ENCODE data around the gene RNF151.

RNF151 gene

DNA sequence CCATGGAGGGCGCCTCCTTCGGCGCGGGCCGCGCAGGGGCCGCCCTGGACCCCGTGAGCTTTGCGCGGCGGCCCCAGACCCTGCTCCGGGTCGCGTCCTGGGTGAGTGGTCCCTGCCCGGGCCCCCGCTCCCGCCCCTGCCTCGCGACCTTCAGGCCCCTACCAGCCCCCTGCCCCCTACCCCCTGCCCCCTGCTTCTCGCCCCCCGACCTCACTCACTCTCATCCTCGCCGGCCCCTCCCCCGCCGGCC, 23.4 kb downstream of the RNF151 start:
- TF ChIP-seq EZH2 (IDR thresholded peaks at IDR 0.05) (no peak), POLR2AphosphoS5 (IDR thresholded peaks at IDR 0.05; ENCODE audit: borderline replicate concordance, low read depth, low read length) (no peak), FOXP2 (optimal IDR thresholded peaks at IDR 0.05; ENCODE audit: control extremely low read depth, extremely low read length, insufficient read depth) (no peak)
- H3K27ac ChIP-seq = no peak overlapping the region

DNA sequence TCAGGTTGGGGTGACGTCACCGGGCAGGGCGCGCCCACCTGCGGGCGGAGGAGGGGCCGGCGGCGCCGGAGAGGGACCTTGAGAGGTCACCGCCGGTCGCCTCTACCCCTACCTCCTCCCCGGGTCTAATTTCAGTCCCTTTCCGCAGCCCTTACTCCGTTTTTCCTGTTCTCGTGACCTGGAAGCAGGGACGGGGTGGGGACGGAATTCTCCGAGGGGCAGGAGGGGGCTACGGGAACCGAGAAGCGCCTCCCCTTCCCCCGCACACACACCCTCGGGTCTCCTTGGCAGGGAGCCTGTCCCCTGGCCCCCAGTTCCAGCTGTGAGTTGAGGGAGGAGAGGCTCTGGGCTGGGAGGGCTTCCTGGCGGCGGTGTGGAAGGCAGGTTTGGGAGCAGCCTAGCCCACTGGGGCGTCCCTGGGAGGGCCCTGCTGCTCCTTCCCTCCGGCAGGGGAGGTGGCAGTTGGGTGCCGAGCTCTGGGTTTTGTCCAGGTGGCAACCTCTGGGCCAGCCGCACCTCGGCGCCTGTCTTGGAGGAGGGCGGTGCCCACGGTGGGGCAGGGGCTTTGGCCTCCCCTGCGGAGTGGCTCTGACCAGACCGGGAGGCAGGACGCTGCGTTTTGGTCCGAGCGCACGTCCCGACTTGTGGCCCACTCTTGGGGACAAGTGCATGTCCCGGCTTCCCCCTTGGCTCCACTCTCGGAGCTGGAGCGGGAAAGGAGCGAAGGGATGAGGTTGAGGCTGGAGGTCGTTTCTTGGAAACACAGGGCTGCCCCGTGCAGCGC, 23.9 kb downstream of the RNF151 start:
- peak overlapping the region; percentile 74 for H3K4me3 ChIP-seq
- no peak overlapping the region for H3K27ac ChIP-seq
- TF ChIP-seq FOXP2 (optimal IDR thresholded peaks at IDR 0.05; ENCODE audit: control extremely low read depth, extremely low read length, insufficient read depth) (no peak), POLR2AphosphoS5 (IDR thresholded peaks at IDR 0.05; ENCODE audit: borderline replicate concordance, low read depth, low read length) (no peak), EZH2 (IDR thresholded peaks at IDR 0.05) (no peak)
- no peaks in the 10 kb centered on the region for H3K9me3 ChIP-seq (ENCODE audit: low read depth, low read length)
- H3K9ac ChIP-seq (ENCODE audit: insufficient read length) = no peak overlapping the region
- DNase-seq (ENCODE audit: low read depth, low spot score) = no peak
- H3K36me3 ChIP-seq (ENCODE audit: insufficient read depth, low read length) = no peaks in the 10 kb centered on the region

More for the DNA sequence above, 23.4 kb downstream of the RNF151 start:
- no peak for DNase-seq (ENCODE audit: low read depth, low spot score)
- no peaks in the 10 kb centered on the region for H3K9me3 ChIP-seq (ENCODE audit: low read depth, low read length)
- no peaks in the 10 kb centered on the region for H3K36me3 ChIP-seq (ENCODE audit: insufficient read depth, low read length)
- peak overlapping the region; percentile 74 for H3K4me3 ChIP-seq
- no peak overlapping the region for H3K9ac ChIP-seq (ENCODE audit: insufficient read length)

DNA sequence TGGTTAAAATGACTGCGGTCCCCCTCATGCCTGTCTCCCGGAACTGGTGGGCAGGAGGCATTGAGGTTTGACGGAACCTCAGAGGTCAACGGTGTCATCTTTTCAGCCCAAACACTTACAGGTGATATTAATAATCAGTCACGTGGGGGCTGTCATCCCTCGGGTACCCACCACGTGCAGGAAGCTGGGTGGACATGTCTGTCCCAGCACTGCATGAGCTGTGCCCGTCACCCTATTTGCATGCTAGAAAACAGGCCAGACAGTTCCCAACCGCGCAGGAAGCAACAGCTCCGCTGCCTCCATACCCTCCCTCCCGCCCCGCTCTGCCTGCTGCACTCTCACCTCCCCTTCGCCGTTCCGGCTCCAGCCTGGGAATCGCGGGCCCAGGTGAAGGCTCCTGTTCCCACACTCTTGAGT, 24.5 kb downstream of the RNF151 start:
- no peaks in the 10 kb centered on the region for H3K9me3 ChIP-seq (ENCODE audit: low read depth, low read length)
- H3K27ac ChIP-seq = no peak overlapping the region
- H3K36me3 ChIP-seq (ENCODE audit: insufficient read depth, low read length) = no peaks in the 10 kb centered on the region
- TF ChIP-seq FOXP2 (optimal IDR thresholded peaks at IDR 0.05; ENCODE audit: control extremely low read depth, extremely low read length, insufficient read depth) (no peak), EZH2 (IDR thresholded peaks at IDR 0.05) (no peak), POLR2AphosphoS5 (IDR thresholded peaks at IDR 0.05; ENCODE audit: borderline replicate concordance, low read depth, low read length) (no peak)
- no peak for DNase-seq (ENCODE audit: low read depth, low spot score)
- no peak overlapping the region for H3K9ac ChIP-seq (ENCODE audit: insufficient read length)
- no peak overlapping the region for H3K4me3 ChIP-seq

DNA sequence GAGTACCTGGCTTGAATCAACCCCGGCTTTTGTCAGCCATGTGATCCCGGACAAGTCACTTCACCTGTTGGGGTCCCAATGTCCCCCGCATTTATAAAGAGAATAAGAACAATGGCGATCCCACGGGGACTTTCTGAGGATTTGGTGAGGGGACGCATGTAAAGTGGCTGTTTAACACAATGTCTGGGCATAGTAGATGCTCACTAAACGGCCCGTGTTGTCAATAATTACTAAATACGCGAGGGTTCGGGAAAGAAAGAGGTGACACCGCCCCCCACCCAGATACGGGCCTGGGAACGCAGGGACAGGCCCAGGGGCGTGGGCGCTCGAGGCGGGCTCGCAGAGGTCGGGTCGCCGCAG, 24.9 kb downstream of the RNF151 start:
- Histone ChIP-seq H3K4me3 (0 out of 2 replicates have a peak overlapping the region, but pooled peaks have one; percentile 15), H3K36me3 (ENCODE audit: insufficient read depth, low read length) (peaks cover under 1% of the 10 kb centered on the region; the same call in 1 of the 2 replicates), H3K9me3 (ENCODE audit: low read depth, low read length) (no peaks in the 10 kb centered on the region), H3K27ac (no peak overlapping the region), H3K9ac (ENCODE audit: insufficient read length) (no peak overlapping the region)
- TF ChIP-seq POLR2AphosphoS5 (IDR thresholded peaks at IDR 0.05; ENCODE audit: borderline replicate concordance, low read depth, low read length) = no peak
- DNase-seq (ENCODE audit: low read depth, low spot score) = no peak

DNA sequence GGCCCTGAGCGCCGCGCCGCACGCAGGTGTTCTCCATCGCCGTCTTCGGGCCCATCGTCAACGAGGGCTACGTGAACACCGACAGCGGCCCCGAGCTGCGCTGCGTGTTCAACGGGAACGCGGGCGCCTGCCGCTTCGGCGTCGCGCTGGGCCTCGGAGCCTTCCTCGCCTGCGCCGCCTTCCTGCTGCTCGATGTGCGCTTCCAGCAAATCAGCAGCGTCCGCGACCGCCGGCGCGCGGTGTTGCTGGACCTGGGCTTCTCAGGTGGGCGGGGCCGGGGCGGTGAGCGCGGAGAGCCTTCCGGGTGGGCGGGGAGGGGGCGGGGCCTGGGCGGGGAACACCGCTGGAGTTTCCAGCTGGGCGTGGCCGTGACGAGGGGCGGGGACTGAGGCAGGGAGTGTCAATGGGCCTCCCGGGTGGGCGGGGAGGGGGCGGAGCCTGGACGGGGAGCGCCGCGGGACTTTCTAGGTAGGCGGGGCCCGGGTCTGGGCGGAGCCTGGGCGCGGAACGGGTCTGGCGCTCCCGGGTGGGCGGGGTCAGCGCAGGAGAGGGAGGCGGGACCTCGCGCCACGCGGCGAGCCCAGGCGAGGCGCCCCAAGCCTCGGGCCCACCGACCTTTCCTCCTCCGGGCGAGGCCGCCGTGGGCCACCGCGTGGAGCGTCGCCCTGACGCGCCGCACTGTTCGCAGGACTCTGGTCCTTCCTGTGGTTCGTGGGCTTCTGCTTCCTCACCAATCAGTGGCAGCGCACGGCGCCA, 25.5 kb downstream of the RNF151 start:
- TF ChIP-seq POLR2AphosphoS5 (IDR thresholded peaks at IDR 0.05; ENCODE audit: borderline replicate concordance, low read depth, low read length) (no peak), EZH2 (IDR thresholded peaks at IDR 0.05) (no peak), FOXP2 (optimal IDR thresholded peaks at IDR 0.05; ENCODE audit: control extremely low read depth, extremely low read length, insufficient read depth) (no peak)
- Histone ChIP-seq H3K4me3 (0 out of 2 replicates have a peak overlapping the region, but pooled peaks have one; percentile 15), H3K36me3 (ENCODE audit: insufficient read depth, low read length) (peaks cover 6% of the 10 kb centered on the region; the same call in 1 of the 2 replicates), H3K9me3 (ENCODE audit: low read depth, low read length) (no peaks in the 10 kb centered on the region), H3K9ac (ENCODE audit: insufficient read length) (no peak overlapping the region), H3K27ac (no peak overlapping the region)
- DNase-seq (ENCODE audit: low read depth, low spot score) = peak; percentile 39

- Histone ChIP-seq H3K36me3 (ENCODE audit: insufficient read depth, low read length) (peaks cover 8% of the 10 kb centered on the region; the same call in 1 of the 2 replicates), H3K9ac (ENCODE audit: insufficient read length) (no peak overlapping the region), H3K9me3 (ENCODE audit: low read depth, low read length) (no peaks in the 10 kb centered on the region), H3K27ac (no peak overlapping the region), H3K4me3 (no peak overlapping the region)
- DNase-seq (ENCODE audit: low read depth, low spot score) = no peak
- no peak for TF ChIP-seq POLR2AphosphoS5 (IDR thresholded peaks at IDR 0.05; ENCODE audit: borderline replicate concordance, low read depth, low read length)
- no peak for TF ChIP-seq EZH2 (IDR thresholded peaks at IDR 0.05)
- no peak for TF ChIP-seq FOXP2 (optimal IDR thresholded peaks at IDR 0.05; ENCODE audit: control extremely low read depth, extremely low read length, insufficient read depth)
Observed at GRCh38 chr16:1992704-1993317, 26.2 kb downstream of the RNF151 start.

DNA sequence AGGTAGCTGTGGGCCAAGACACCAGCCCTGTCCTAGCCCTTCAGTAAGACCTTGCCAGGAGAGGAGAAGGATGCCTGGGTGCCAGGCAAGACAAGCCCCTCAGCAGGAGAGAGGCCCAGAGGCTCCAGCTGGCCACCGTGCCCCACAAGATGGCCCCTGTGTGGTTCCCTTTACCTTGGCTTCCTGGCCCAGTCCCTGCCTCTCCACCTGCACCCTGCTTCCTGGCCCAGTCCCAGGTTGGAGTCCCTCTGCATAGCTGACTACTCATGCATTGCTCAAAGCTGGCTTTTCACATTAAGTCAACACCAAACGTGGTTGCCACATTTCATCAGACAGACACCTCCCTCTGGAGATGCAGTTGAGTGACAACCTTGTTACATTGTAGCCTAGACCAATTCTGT, 27.1 kb downstream of the RNF151 start:
- no peak for TF ChIP-seq POLR2AphosphoS5 (IDR thresholded peaks at IDR 0.05; ENCODE audit: borderline replicate concordance, low read depth, low read length)
- TF ChIP-seq FOXP2 (optimal IDR thresholded peaks at IDR 0.05; ENCODE audit: control extremely low read depth, extremely low read length, insufficient read depth) = no peak
- no peak for TF ChIP-seq EZH2 (IDR thresholded peaks at IDR 0.05)
- H3K4me3 ChIP-seq = no peak overlapping the region
- no peak overlapping the region for H3K9ac ChIP-seq (ENCODE audit: insufficient read length)
- peaks cover 15% of the 10 kb centered on the region; the same call in 1 of the 2 replicates for H3K36me3 ChIP-seq (ENCODE audit: insufficient read depth, low read length)
- DNase-seq (ENCODE audit: low read depth, low spot score) = no peak
- H3K9me3 ChIP-seq (ENCODE audit: low read depth, low read length) = no peaks in the 10 kb centered on the region
- 0 out of 2 replicates have a peak overlapping the region, but pooled peaks have one; percentile 13 for H3K27ac ChIP-seq

All from SK-N-MC (cell line).